Measurements from ENCODE around the gene ZNF181.

- no peak for TF ChIP-seq EZH2 (IDR thresholded peaks at IDR 0.05; ENCODE audit: low read depth, unreplicated experiment)
- TF ChIP-seq CREB1 (CRISPR knock-in tag; IDR thresholded peaks at IDR 0.05; ENCODE audit: low read depth), result no peak
- TF ChIP-seq CTCF (conservative IDR thresholded peaks at IDR 0.05; ENCODE audit: low read depth in 2 of 2), result no peak
Measured at GRCh38 chr19:34725400-34725799, 8.6 kb upstream of the ZNF181 start.
